Activated T-helper 1 cell treated with anti-CD3 and anti-CD28 coated beads, Interleukin-12 subunit alpha, Interleukin-12 subunit beta, Interleukin-2, Interleukin-4 antibody, amounts not matched to agents 30 ng/mL and 10 ng/mL and 1 ng/mL, durations not matched to agents 14 hours and 24 hours and 36 hours (primary cell): Measurements from ENCODE around the gene DYRK3. TPM values are rescaled to one million over a fixed set of nuclear protein-coding genes. Genes with fewer than 3 reads are reported as not detected.

Experiments used
- DNase-seq: peaks from one replicate; pipeline ENCODE4 v3.0.0; 2021; ENCODE audit warnings: low spot score
- H3K27ac Mint-ChIP-seq: one replicate; pipeline ENCODE4 v1.8.0; 2021; ENCODE audit warnings: mild to moderate bottlenecking, mixed read lengths
- H3K27me3 Mint-ChIP-seq: one replicate; pipeline ENCODE4 v1.8.0; 2022; ENCODE audit warnings: mild to moderate bottlenecking, moderate library complexity, mixed read lengths; ENCODE audit not compliant: insufficient read depth
- H3K36me3 Mint-ChIP-seq: one replicate; pipeline ENCODE4 v1.8.0; 2021; ENCODE audit warnings: low read depth, mixed read lengths
- H3K4me1 Mint-ChIP-seq: one replicate; pipeline ENCODE4 v1.8.0; 2021; ENCODE audit warnings: low read depth, mixed read lengths
- H3K4me3 Mint-ChIP-seq: one replicate; pipeline ENCODE4 v1.8.0; 2021; ENCODE audit warnings: mild to moderate bottlenecking, moderate library complexity, mixed read lengths
- H3K9me3 Mint-ChIP-seq: one replicate; pipeline ENCODE4 v1.8.0; 2021; ENCODE audit warnings: mixed read lengths
- intact Hi-C: fragments of 100-400 bp; cut with micrococcal nuclease; formaldehyde crosslinking; loops from one replicate; pipeline ENCODE4 v1.15.1; 2024
- total RNA-seq: library from RNA; stranded (reverse); gene quantifications from 2 replicates; pipeline ENCODE4 v1.2.3, GENCODE V29; 2022

The DYRK3 gene
- 22.1 and 23.3 TPM in 2 replicates for total RNA-seq

GRCh38 chr1:206635080-206635977, at the start of gene DYRK3:
DYRK3 (plus strand) TSS chr1:206635536; CDS start chr1:206635704, 168 bp downstream.
- no peaks in the 10 kb centered on the region for H3K9me3 Mint-ChIP-seq
- peak within 1 kb of the TSS; percentile 89 for H3K4me3 Mint-ChIP-seq
- H3K4me1 Mint-ChIP-seq, result peaks cover 38% of the 10 kb centered on the region

GRCh38 chr1:206586501-206587445, 48.6 kb upstream of the DYRK3 start:
- no peaks in the 10 kb centered on the region for H3K9me3 Mint-ChIP-seq

More at GRCh38 chr1:206635080-206635977, at the start of gene DYRK3:
- Mint-ChIP-seq H3K27ac (peak within 1 kb of the TSS; percentile 95), H3K27me3 (peaks cover 7% of the 10 kb centered on the region), H3K36me3 (peaks cover 10% of the 10 kb centered on the region)
- intact Hi-C loops, result loop anchor here (1.0 to 10.0 kb wide), 7 partner anchors 23 to 419 kb away; partner anchors contain the start of genes EIF2D, PFKFB2 and YOD1
- DNase-seq, result peak; percentile 95

GRCh38 chr1:206587904-206588303, 47.4 kb upstream of the DYRK3 start:
- peaks cover 80% of the 10 kb centered on the region for H3K36me3 Mint-ChIP-seq
- H3K27me3 Mint-ChIP-seq, result no peaks in the 10 kb centered on the region
- peak overlapping the region; percentile 95 for H3K27ac Mint-ChIP-seq
- H3K4me3 Mint-ChIP-seq, result no peak overlapping the region
- DNase-seq, result no peak
- H3K4me1 Mint-ChIP-seq, result peaks cover 94% of the 10 kb centered on the region
- intact Hi-C loops, result no loop called here
- no peaks in the 10 kb centered on the region for H3K9me3 Mint-ChIP-seq

More at GRCh38 chr1:206586501-206587445, 48.6 kb upstream of the DYRK3 start:
- peak overlapping the region; percentile 95 for H3K27ac Mint-ChIP-seq
- intact Hi-C loops, result no loop called here
- no peak for DNase-seq
- peaks cover 95% of the 10 kb centered on the region for H3K4me1 Mint-ChIP-seq
- H3K4me3 Mint-ChIP-seq, result no peak overlapping the region
- peaks cover 74% of the 10 kb centered on the region for H3K36me3 Mint-ChIP-seq
- H3K27me3 Mint-ChIP-seq, result no peaks in the 10 kb centered on the region

GRCh38 chr1:206588492-206588891, 46.8 kb upstream of the DYRK3 start:
- no peaks in the 10 kb centered on the region for H3K27me3 Mint-ChIP-seq
- H3K4me3 Mint-ChIP-seq, result peak overlapping the region; percentile 67
- peaks cover 93% of the 10 kb centered on the region for H3K4me1 Mint-ChIP-seq
- intact Hi-C loops, result no loop called here
- peak overlapping the region; percentile 95 for H3K27ac Mint-ChIP-seq
- peaks cover 78% of the 10 kb centered on the region for H3K36me3 Mint-ChIP-seq
- H3K9me3 Mint-ChIP-seq, result no peaks in the 10 kb centered on the region
- no peak for DNase-seq

GRCh38 chr1:206589206-206589605, 46.1 kb upstream of the DYRK3 start:
- Mint-ChIP-seq H3K4me1 (peaks cover 93% of the 10 kb centered on the region), H3K36me3 (peaks cover 76% of the 10 kb centered on the region), H3K9me3 (no peaks in the 10 kb centered on the region), H3K27ac (peak overlapping the region; percentile 95), H3K27me3 (no peaks in the 10 kb centered on the region), H3K4me3 (peak overlapping the region; percentile 67)
- no peak for DNase-seq
- intact Hi-C loops, result no loop called here

- intact Hi-C loops, result loop anchor here (2.0 to 5.0 kb wide), 6 partner anchors 19 to 213 kb away; partner anchors contain the start of gene RASSF5
- Mint-ChIP-seq H3K4me1 (peaks cover 87% of the 10 kb centered on the region), H3K9me3 (no peaks in the 10 kb centered on the region), H3K4me3 (peak overlapping the region; percentile 65), H3K27me3 (no peaks in the 10 kb centered on the region), H3K27ac (peak overlapping the region; percentile 95), H3K36me3 (peaks cover 79% of the 10 kb centered on the region)
- DNase-seq, result peak; percentile 70
Measured at GRCh38 chr1:206590025-206590758, 45.1 kb upstream of the DYRK3 start.

- H3K4me1 Mint-ChIP-seq, result peaks cover 80% of the 10 kb centered on the region
- peak overlapping the region; percentile 95 for H3K27ac Mint-ChIP-seq
- H3K27me3 Mint-ChIP-seq, result no peaks in the 10 kb centered on the region
- intact Hi-C loops, result loop anchor here (2.0 to 5.0 kb wide), 6 partner anchors 18 to 212 kb away; partner anchors contain the start of gene RASSF5
- H3K9me3 Mint-ChIP-seq, result no peaks in the 10 kb centered on the region
- DNase-seq, result no peak
- peak overlapping the region; percentile 65 for H3K4me3 Mint-ChIP-seq
- H3K36me3 Mint-ChIP-seq, result peaks cover 79% of the 10 kb centered on the region
Measured at GRCh38 chr1:206591226-206591625, 44.1 kb upstream of the DYRK3 start.

- peak overlapping the region; percentile 81 for H3K27ac Mint-ChIP-seq
- intact Hi-C loops, result loop anchor here (2.0 to 5.0 kb wide), 6 partner anchors 17 to 211 kb away; partner anchors contain the start of gene RASSF5
- no peaks in the 10 kb centered on the region for H3K9me3 Mint-ChIP-seq
- no peak for DNase-seq
- peaks cover 77% of the 10 kb centered on the region for H3K36me3 Mint-ChIP-seq
- peaks cover 77% of the 10 kb centered on the region for H3K4me1 Mint-ChIP-seq
- peak overlapping the region; percentile 9 for H3K4me3 Mint-ChIP-seq
- no peaks in the 10 kb centered on the region for H3K27me3 Mint-ChIP-seq
Measured at GRCh38 chr1:206591696-206592095, 43.6 kb upstream of the DYRK3 start.

GRCh38 chr1:206593351-206593925, 41.9 kb upstream of the DYRK3 start:
- Mint-ChIP-seq H3K27ac (peak overlapping the region; percentile 81), H3K4me1 (peaks cover 60% of the 10 kb centered on the region), H3K36me3 (peaks cover 71% of the 10 kb centered on the region), H3K4me3 (no peak overlapping the region), H3K27me3 (no peaks in the 10 kb centered on the region), H3K9me3 (no peaks in the 10 kb centered on the region)
- no peak for DNase-seq
- intact Hi-C loops, result loop anchor here (5.0 kb wide), 2 partner anchors 36 to 69 kb away; no protein-coding TSS in a partner anchor

- peaks cover 36% of the 10 kb centered on the region for H3K4me1 Mint-ChIP-seq
- no peaks in the 10 kb centered on the region for H3K9me3 Mint-ChIP-seq
- H3K27ac Mint-ChIP-seq, result peak overlapping the region; percentile 67
- H3K27me3 Mint-ChIP-seq, result no peaks in the 10 kb centered on the region
- H3K4me3 Mint-ChIP-seq, result no peak overlapping the region
- intact Hi-C loops, result no loop called here
- no peak for DNase-seq
- peaks cover 68% of the 10 kb centered on the region for H3K36me3 Mint-ChIP-seq
Measured at GRCh38 chr1:206595581-206596318, 39.6 kb upstream of the DYRK3 start.

GRCh38 chr1:206596319-206596666, 39.0 kb upstream of the DYRK3 start:
- peaks cover 31% of the 10 kb centered on the region for H3K4me1 Mint-ChIP-seq

More at GRCh38 chr1:206596319-206596666, 39.0 kb upstream of the DYRK3 start:
- Mint-ChIP-seq H3K9me3 (no peaks in the 10 kb centered on the region), H3K36me3 (peaks cover 67% of the 10 kb centered on the region), H3K4me3 (no peak overlapping the region), H3K27me3 (no peaks in the 10 kb centered on the region), H3K27ac (peak overlapping the region; percentile 67)
- intact Hi-C loops, result no loop called here
- DNase-seq, result no peak
